Measurements from ENCODE around the gene RYR2.

GRCh38 chr1:237387144-237387505 lies 345.1 kb downstream of the RYR2 start:
- no peak for TF ChIP-seq CTCF (IDR thresholded peaks at IDR 0.05)
- no peak for TF ChIP-seq POLR2A (IDR thresholded peaks at IDR 0.05)
